GM19025 (cell line): Measurements from ENCODE around the gene HERC3.

Experiments
- ATAC-seq: cut with Tn5 transposase; IDR thresholded peaks from one replicate; pipeline ENCODE4 v1.9.1; 2021; ENCODE audit warnings: mild to moderate bottlenecking, low read depth, moderate library complexity; ENCODE audit not compliant: unreplicated experiment

The HERC3 gene

DNA sequence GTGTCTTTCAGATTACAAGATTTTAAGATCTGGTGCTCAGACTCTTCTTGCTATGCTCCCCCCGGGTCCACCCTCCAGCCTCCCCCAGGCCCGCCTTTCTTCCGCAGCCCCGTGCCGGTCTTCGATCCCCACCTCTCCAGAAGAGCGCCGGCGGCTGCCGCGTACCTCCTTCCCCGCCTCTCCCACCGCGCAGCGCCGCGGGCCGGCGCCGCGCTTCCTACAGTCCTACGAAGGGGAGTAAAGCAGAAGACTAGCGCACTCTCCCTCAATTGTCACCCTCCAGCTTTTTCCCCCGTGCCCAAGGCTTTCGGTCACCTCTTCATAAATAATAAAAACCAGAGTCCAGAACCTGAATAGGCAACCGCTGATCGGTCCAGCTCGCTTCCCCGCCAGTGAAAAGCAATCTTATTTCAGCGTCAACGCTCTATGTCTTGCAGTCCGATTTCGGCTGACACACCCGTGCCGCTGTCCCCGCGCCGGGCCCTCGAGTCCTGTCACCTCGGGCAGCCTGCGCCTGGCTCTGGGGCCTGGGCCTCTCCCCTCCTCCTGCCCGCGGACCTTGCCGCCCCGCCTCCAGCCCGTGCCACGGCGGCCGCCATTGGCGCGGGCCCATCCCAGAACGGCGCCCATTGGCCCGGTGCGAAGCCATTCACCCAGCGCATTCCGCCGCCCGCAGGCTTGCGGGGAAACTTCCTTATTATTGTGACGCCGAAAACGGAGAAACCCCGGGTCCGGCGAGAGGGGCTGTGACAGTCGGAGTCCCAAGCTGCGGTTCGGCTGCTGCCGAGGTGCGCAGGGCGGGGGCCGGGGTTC lies at the start of gene HERC3:
HERC3 (plus strand) TSS at position 694 of the 813 bp plus-strand sequence. CDS start 13,344 bp downstream, outside the sequence.
- peak; percentile 98 for ATAC-seq

DNA sequence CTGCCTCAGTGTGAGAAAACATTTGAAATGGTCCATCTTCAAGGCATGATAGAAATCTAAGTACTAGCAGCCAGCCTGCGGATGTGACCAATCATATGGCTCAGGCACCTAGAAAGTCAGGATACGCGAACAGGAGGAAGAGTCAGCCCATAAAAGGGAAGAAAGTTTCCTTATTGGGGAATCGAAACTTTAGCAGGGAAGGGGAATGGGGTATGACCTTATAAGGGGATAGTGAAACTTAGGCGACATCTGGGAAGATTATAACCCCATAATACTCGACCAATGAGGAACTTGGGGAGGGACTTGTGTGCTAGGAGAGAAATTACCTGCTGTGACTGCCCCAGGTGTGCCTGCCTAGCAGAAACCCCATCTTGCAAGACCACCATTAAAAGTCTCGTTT lies 42.5 kb upstream of the HERC3 start:
- no peak for ATAC-seq

DNA sequence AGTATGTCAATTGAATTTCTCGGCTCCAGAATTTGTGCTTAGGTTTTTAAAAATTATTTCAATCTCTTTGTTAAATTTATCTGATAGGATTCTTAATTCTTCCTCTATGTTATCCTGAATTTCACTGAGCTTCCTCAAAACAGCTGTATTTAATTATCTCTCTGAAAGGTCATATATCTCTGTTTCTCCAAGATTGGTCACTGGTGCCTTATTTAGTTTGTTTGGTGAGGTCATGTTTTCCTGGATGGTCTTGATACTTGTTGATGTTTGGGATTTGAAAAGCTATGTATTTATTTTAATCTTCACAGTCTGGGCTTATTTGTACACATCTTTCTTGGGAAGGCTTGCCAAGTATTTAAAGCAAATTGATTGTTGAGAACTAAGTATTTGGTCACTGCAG lies 24.7 kb upstream of the HERC3 start:
- no peak for ATAC-seq

DNA sequence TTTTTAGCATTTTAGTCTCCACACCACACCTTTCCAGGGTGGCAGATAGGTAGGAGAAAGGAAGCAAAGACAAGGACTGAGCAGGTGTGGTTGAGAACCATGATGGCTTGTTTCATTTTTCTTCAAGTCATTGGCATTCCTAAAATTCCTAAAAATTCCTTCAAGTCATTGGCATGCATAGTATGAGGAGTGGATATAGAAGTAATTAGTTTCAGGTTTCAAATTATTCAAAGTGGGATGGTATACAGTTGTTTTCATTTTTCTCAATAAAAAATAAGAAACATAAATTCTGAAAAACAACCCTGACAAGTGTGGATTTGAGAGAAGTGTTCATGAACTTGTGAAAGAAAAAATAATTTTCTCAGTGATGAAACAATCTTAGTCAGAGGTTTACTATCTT lies 22.3 kb upstream of the HERC3 start:
- no peak for ATAC-seq

DNA sequence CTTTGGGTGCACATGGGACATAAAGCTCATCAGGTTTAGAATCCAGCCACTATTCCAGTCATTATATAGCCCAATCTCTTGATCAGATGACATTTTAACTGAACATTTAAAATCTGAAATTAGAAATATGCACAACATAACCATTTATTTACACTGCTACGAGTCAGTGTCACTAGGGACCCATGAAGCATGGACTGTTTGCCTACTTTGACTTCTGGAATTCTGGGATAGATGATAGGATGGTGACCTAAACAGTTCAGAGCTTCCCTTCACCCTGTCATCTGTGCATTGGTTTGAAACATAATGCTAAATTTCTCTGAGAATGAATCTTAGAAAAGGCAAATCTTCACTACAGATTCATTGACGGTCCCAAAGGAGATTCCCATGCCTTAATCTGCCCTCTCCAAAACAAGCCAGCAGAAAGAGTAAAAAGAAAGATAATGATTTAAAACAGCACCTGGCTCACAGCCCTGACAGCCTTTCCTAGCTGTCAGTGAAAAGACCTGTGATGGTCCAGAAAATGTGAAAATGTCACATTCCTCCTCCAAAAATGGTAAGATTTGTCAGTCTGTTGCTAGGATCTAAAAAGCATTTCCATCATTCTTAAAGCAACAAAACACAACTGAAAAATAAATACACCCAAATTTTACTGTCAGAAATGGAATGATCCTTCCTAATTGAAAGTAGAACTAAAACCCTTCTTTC lies 18.9 kb upstream of the HERC3 start:
- no peak for ATAC-seq

DNA sequence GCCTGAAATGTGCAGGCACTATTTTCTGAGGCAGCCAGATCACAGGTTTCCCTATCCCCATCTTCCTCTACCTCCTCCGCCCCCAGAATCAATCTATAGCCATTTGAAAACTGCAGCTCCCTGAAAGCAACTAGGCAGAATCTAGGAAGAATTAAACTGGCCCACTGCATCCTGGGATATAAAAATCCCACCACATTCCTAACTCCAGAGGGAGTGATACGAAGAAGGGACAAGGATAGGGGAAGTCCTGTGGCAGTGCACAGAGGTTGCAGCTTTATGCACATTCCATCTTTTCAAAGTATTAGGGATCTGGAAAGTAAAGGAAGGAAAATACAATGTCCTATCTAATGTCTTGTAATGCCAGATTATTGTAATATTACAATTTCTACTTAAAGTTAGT lies 18.3 kb upstream of the HERC3 start:
- no peak for ATAC-seq

DNA sequence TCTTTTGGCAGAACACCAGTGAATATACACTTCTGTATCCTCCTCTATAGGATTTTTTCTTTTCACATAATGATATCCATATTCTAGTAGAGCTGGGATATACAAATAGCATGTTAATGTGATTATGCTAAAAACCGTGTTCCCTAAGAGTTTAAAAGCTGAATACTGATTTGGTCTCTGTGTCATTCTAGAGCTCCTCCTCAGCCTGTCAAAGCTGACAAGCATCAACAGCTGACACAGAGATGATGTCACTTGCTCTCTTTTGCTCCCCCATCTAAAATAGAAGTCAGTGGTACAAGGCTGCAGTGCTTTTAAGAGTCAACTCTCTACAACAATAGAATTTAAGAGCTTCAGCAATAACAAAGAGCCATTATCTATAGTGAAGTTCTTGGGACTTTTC lies 17.1 kb upstream of the HERC3 start:
- ATAC-seq: no peak

DNA sequence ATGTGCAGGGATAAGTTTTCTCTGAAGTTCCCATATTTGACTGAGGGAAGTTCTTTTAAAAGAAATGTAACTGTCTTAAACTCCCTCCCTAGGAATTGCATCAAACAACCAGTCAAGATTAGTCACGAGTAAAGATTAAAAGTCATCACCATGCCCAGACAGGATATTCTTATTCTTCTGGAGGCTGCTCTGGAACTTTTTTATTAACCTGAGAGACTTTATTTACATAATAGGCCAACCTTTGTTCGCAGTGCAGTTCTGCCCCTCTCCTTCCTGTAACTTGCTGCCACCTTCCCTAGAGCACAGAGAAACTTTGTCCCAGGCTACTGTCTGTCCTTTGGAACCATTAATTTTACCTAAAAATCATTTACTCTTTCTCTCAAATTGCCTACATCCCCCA lies 9.8 kb upstream of the HERC3 start:
- no peak for ATAC-seq

DNA sequence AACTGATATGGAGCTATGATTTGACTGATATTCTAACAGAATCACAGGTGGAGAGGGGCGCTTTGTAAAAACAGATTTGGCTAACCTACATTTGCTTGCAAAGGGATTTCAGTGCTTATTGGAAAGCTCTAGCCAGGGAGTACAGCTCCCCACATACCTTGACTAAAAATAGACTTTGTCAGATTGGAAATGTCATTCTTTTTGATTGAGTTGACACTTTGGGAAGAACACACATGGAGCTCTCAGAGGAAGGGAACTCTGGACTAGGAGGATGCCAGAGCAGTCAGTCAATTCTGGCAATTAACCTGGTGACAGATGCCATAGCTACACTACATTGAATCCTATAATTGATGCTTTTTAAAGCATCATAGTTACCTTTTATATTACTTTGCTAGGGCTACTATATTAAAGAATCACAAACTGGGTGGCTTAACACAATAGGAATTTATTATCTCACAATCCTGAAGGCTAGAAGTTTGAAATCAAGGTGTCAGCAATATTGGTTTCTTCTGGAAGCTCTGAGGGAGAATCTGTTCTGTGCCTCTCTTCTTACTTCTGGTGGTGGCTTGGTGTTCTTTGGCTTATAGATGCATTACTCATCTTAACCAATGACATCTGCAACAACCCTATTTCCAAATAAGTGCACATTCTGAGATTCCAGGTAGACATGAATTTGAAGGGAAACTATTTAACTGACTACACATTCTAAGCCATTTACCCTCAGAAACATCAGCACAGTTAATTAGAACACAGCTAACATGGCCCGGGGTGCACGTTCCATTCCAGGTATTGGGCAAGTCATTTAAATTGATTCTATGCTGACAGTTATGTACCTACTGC lies 8.4 kb upstream of the HERC3 start:
- ATAC-seq: no peak

DNA sequence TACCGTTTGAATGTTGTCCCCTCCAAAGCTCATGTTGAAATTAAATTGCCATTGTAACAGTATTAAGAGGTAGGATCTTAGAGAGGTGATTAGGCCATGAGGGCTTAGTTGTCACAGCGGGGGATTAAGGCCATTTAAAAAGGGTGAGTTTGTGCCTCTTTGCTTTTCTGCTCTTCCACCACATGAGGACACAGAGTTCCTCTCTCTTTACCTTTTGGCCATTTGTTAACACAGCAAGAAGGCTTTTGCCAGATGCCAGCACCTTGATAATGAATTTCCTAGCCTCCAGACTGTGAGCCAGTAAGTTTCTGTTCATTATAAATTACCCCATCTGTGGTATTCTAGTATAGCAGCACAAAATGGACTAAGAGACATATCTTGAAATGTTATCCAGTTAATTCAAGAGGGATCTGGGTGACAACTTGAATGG lies 7.8 kb upstream of the HERC3 start:
- ATAC-seq: no peak

DNA sequence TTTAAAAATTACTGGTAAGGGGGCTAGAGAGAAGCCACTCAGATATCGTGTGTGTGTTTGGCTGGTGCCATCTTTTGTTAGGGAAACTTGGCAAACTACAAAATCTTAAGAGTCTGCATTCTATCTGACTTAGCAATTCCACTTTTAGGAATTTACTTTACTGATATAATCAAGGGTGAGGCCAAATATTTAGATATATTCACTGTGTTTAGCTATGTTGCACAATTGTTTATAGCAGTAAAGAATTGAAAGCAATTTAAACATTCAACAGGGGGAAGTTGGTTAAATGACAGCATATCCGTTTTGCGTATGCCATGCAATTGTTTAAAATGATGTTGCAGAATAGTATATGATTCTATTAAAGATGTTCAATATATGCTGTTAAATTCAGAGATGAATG lies 6.4 kb upstream of the HERC3 start:
- ATAC-seq: no peak

DNA sequence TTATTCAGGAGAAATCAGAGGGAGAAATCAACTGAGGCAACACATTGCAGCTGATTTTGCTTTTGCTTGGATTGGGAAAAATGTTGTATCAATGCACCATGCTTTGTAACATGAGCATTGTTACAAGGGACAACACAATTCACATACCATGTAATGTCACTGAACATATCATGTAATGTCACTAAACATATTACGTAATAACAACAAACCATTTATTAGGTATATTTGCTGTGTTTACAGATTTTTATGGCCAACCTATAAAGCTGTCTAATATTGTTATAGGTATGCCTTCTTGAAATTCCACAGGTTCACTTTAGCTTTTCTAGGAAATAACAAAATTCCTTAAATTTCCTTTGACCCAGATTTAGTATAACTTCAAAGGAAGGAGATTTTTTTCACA lies 5.0 kb upstream of the HERC3 start:
- no peak for ATAC-seq

DNA sequence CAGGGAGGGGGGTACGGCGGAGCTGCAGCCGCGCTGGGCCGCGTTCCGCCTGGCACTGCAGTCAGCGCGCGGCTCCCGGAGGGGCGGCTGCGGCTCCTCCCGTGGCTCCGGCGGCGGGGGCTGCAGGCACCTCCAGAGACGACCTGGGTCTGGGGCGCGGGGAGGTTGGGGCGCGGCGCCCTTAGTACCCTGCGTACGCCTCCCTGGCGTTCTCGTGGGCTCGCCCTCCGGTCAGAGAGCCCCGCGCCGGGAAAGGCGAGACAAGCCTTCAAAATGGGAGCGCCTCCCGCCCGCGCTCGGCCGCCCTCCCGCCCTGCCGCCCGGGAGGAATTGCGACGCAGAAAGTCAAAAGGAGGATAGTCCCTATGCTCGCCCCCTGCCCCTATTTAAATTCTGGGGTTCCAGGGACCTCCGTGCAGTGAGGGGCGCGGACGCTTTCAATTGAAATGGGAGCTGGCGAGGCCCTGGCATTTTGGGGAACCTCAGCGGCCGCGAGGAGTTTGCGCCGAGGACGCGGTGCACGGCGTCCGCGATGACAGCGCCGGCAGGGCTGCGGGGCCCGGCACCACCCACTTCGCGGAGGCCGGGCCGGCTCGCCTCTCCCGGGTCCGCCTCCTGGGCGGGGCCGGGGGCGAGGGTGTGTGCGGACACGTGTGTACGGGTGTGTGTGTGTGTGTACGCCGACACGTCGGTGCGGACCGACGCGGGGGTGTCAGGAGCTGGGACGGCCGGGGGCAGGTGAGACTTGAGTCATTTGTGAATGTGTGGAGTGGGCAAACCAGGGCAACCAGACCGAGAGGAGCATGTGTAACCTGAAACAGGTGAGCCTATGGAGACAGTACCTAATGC lies 544 bp downstream of the HERC3 start:
- ATAC-seq: peak; percentile 58

DNA sequence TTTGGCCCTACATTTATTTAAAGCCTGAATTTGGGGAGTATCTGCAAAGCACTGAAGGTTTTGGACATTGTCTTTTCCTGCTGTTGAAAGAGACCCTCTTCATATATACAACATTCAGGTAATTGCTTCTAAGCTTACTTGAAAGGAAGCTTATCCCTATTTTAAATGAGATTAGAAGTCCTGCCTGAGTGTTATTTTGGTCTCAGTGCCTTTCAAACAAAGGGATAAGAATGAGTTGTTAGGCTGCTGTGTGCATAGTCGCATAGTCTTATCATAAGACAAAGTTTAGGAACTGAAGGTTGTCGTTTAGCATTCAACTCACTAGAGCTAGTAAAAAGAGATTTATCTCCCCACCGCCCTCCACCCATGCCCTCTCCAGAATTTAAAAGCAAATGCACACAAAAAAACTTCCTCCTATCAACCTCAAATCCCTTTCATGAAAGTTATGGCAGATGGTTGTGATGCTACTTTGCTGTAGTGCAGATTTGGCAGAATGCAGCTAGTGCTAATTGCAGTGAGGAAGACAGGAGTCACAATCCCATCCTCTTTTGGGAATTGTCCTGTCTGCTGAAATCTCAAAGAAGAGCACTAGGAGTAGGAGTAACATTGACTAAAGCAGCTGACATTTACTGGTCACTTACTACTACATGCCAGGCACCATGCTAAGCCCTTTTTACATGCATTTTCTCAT lies 5.8 kb downstream of the HERC3 start:
- ATAC-seq: no peak

DNA sequence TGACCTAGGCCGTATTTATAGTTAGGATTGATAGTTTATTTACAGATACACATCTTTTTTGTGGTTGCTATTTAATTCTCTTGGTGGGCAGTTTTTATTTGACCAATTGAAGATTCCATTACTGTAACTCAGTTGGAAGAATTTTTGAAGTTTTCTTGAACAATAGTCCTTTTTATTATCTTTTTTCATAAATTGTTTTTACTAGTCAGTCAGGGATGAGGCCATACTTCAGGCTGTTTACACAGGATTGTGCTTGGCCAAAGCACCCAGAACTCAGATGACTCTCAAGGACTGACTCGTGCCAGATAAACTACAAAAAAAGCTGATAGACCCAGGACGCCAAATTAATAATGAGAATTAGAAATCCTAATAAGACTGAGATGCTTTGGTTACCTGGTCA lies 7.0 kb downstream of the HERC3 start:
- ATAC-seq: no peak

DNA sequence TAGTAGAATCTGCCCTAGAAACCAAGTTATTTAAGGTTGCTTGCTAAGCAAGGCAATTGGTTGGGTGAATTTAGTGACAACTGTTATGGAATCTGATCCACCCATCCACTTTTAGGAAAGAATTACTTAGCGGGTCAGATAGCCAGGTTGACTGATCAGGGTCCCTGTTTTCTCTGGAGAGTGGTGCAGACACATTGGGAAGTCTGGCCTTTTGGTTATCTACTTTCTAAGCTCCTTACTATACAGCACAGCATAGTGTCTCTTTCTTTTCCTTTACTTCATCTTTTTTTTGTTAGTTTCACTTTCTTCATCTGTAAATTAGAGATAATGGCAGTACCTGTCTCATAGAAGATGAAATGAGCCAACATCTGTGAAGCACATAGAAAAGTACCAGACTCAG lies 7.4 kb downstream of the HERC3 start:
- no peak for ATAC-seq

DNA sequence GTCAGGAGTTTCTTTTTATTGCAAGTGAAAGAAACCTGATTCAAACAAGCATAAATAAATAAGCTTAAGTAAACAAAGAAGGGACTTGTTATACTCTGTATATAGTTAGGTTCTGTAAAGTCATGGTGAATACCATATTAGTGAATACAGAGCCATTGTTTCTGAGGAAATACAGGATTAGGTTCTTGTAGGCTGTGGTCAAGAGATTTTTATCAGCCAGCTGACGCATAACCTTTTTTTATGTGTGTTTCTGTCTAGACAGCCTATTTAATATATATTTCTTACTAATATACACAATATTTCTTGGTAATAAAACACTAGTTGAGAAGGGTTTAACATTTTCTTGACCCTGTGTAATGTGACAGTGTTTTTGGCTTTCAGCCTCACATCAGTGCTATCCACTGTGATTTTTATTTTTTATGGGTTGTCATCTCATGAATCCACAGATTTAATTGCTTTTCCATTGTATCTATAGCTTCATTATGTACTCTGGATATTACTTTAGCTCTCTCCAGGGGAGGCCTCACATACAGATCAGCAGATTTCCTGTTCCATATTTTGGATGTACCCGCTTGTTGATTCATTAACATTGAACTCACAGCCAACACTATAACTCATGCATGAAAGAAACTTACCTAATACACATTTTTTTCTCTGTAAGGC lies 8.0 kb downstream of the HERC3 start:
- ATAC-seq: no peak

DNA sequence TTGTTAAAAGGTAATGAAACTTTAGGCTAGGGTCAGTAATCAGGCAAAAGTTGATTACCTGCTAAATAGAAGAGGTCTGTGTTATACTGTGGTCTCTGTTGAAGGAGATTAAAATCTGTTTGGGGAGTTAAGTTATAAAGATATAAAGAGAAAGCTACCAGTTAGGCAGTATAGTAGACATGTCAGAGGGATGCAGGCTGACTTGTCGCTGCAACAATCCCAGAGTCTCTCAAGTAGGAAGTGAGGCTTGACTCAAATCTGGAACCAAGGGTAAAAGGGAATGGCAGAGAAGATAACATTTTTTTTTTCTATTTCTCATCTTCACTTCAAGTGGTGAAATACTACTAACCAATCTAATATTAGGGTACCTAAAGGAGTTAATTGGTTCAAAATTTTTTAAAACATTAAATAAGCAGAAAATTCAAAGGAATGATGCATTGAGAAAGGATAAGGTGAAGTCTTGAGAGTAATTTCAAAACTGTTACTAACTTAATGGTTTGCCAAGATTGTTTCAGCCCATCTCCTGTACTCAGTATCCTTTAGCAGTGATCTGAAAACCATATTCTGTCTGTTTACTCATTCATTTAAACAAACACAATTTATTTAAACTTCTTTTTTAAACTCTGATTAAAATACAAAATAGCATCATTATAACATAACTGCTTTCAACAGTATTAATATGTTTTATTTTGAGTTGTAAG lies 12.8 kb downstream of the HERC3 start:
- no peak for ATAC-seq

DNA sequence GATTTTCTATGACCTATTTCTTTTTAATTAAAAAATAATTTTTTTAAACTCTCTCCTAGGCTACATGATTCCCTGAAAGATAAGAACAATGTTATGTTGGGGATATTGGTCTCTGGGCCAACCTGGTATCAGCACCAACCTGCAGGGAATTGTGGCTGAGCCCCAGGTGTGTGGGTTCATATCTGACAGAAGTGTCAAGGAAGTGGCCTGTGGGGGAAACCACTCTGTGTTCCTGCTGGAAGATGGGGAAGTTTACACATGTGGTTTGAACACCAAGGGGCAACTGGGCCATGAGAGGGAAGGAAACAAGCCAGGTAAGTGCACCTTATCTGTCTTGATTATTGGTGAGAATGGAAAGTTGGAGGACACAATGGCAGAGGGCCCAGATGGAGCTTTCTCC lies 13.5 kb downstream of the HERC3 start:
- no peak for ATAC-seq
